B cell (primary cell): Measurements from ENCODE around the gene CHRNG. TPM values are rescaled to one million over a fixed set of nuclear protein-coding genes. Genes with fewer than 3 reads are reported as not detected.

Experiments
- ATAC-seq: fragments of 200-7000 bp; cut with Tn5 transposase; one replicate; pipeline ENCODE4 v1.10.0; 2021; ENCODE audit warnings: low read depth, mild to moderate bottlenecking, moderate number of reproducible peaks, moderate library complexity
- CTCF ChIA-PET: fragments of 350-600 bp; sonication (Branson Sonifier 250); formaldehyde crosslinking; loops from one replicate; lab custom pipeline; 2021; ENCODE audit warnings: antibody characterized with exemption, inconsistent platforms; lab: Charles Lee
- POLR2A ChIA-PET: fragments of 350-600 bp; sonication (Branson Sonifier 250); formaldehyde crosslinking; loops from one replicate; lab custom pipeline; 2021; ENCODE audit warnings: antibody characterized with exemption; lab: Charles Lee
- DNase-seq: peaks from one replicate; pipeline ENCODE4 v3.0.0; 2013
- H2AFZ ChIP-seq: 2 replicates; pipeline ENCODE4 v1.6.1; 2012; ENCODE audit warnings: mild to moderate bottlenecking, low read depth, low read length; ENCODE audit not compliant: insufficient read depth, poor library complexity, severe bottlenecking
- H3K27ac ChIP-seq, 2 donors: 1 replicate in 1 of 2; 2 replicates in 1 of 2; pipeline ENCODE4 v1.5.1; 2012 to 2013; ENCODE audit warnings: low read length in 2 of 2, mild to moderate bottlenecking in 2 of 2, moderate library complexity in 1 of 2
- H3K27me3 ChIP-seq, 4 experiments: fragments of 200-600 bp in 1 of 4; sonication (generic) in 1 of 4; replicated peaks in 1 of 4; 1 replicate in 2 of 4; 2 replicates in 2 of 4; pipeline versions ENCODE4 v1.6.1 to v1.7.0; 2013 to 2016; ENCODE audit warnings: low read length in 3 of 4, mild to moderate bottlenecking in 2 of 4, mixed read lengths in 1 of 4, moderate library complexity in 1 of 4; ENCODE audit not compliant: insufficient read depth in 4 of 4, control insufficient read depth in 3 of 4; ENCODE audit errors: control extremely low read depth in 1 of 4
- H3K36me3 ChIP-seq, 2 experiments: replicated peaks in 1 of 2; 1 replicate in 1 of 2; 2 replicates in 1 of 2; pipeline versions ENCODE4 v1.6.1 to v1.7.1; 2013; ENCODE audit warnings: low read length in 1 of 2; ENCODE audit not compliant: insufficient read depth in 2 of 2, control insufficient read depth in 1 of 2; ENCODE audit errors: control extremely low read depth in 1 of 2, extremely low read depth in 1 of 2
- H3K4me1 ChIP-seq, 2 donors: fragments of 200-600 bp in 1 of 2; sonication (generic) in 1 of 2; 1 replicate in 1 of 2; 2 replicates in 1 of 2; pipeline versions ENCODE4 v1.5.1 to v1.6.1; 2013 to 2017; ENCODE audit warnings: low read length in 2 of 2; ENCODE audit not compliant: control insufficient read depth in 2 of 2, insufficient read depth in 2 of 2
- H3K4me2 ChIP-seq: replicated peaks from 2 replicates; pipeline ENCODE3; 2012; ENCODE audit warnings: mild to moderate bottlenecking, low read depth, low read length; ENCODE audit not compliant: poor library complexity, severe bottlenecking
- H3K4me3 ChIP-seq, 5 experiments: fragments of 200-600 bp in 1 of 5; sonication (generic) in 1 of 5; 1 replicate in 3 of 5; 2 replicates in 2 of 5; pipeline versions ENCODE4 v1.5.1 to v1.7.0; 2011 to 2016; ENCODE audit warnings: low read length in 4 of 5, mild to moderate bottlenecking in 4 of 5, low read depth in 2 of 5, control low read depth in 1 of 5, moderate library complexity in 1 of 5; ENCODE audit not compliant: insufficient read depth in 1 of 5; ENCODE audit errors: control extremely low read depth in 1 of 5, extremely low read depth in 1 of 5
- H3K79me2 ChIP-seq: fragments of 200-600 bp; sonication (generic); one replicate; pipeline ENCODE4 v1.6.0; 2016; ENCODE audit warnings: low read length; ENCODE audit not compliant: control insufficient read depth, insufficient read depth
- H3K9ac ChIP-seq: fragments of 200-600 bp; sonication (generic); 2 replicates; pipeline ENCODE4 v1.6.1; 2017; ENCODE audit warnings: mild to moderate bottlenecking, low read length, moderate library complexity
- H3K9me3 ChIP-seq, 3 donors: one replicate each; pipeline versions ENCODE4 v1.6.1 to v1.7.1; 2013; ENCODE audit warnings: low read length in 2 of 3; ENCODE audit not compliant: control insufficient read depth in 2 of 3, insufficient read depth in 1 of 3; ENCODE audit errors: control extremely low read depth in 1 of 3
- H4K20me1 ChIP-seq: 2 replicates; pipeline ENCODE4 v1.6.0; 2012; ENCODE audit warnings: mild to moderate bottlenecking, low read length; ENCODE audit not compliant: insufficient read depth, control insufficient read depth, poor library complexity, severe bottlenecking
- H3K27ac Mint-ChIP-seq: one replicate; pipeline ENCODE4 v1.8.0; 2021; ENCODE audit warnings: mixed read lengths
- H3K27me3 Mint-ChIP-seq: one replicate; pipeline ENCODE4 v1.8.0; 2021; ENCODE audit warnings: mixed read lengths
- H3K4me1 Mint-ChIP-seq: one replicate; pipeline ENCODE4 v1.8.0; 2021; ENCODE audit warnings: mixed read lengths
- H3K4me3 Mint-ChIP-seq: one replicate; pipeline ENCODE4 v1.8.0; 2021; ENCODE audit warnings: mixed read lengths
- H3K9me3 Mint-ChIP-seq: one replicate; pipeline ENCODE4 v1.8.0; 2022; ENCODE audit warnings: mixed read lengths; ENCODE audit not compliant: insufficient read depth
- EZH2 ChIP-seq: IDR thresholded peaks from 2 replicates; pipeline ENCODE4 v1.6.1; 2012; ENCODE audit warnings: borderline replicate concordance, low read depth, mild to moderate bottlenecking, moderate library complexity, low read length; ENCODE audit not compliant: insufficient read depth, poor library complexity, severe bottlenecking
- WGBS: methylation state at CpG from one replicate; pipeline ENCODE4 v1.1.5; 2013; ENCODE audit warnings: missing lambda C conversion rate; ENCODE audit not compliant: insufficient coverage; 5-methylcytosine and 5-hydroxymethylcytosine counted together
- intact Hi-C: fragments of 100-400 bp; cut with micrococcal nuclease; formaldehyde crosslinking; loops from one replicate; pipeline ENCODE4 v1.10.0; 2022
- polyA plus RNA-seq: library from polyadenylated mRNA; depleted of rRNA; stranded (reverse); fragments of >200 nt; gene quantifications from 2 replicates; pipeline ENCODE4 v1.2.3, GENCODE V29; 2012
- total RNA-seq, 2 donors: library from RNA; stranded (reverse); fragments of 120-200 nt in 1 of 2; gene quantifications; 1 replicate in 1 of 2; 2 replicates in 1 of 2; pipeline versions ENCODE4 v1.2.3 to v1.2.4, GENCODE V29; 2013 to 2022
- TF ChIP-seq, protein P1 (sequence below): fragments of 200-600 bp; IDR thresholded peaks from one replicate; pipeline ENCODE4 v1.8.0; 2022; ENCODE audit warnings: antibody characterized with exemption, mild to moderate bottlenecking

Gene CHRNG
- total and polyA plus RNA-seq, 2 donors (not counting 1 experiment from before 2014, with no cell fraction given), result not detected

DNA sequence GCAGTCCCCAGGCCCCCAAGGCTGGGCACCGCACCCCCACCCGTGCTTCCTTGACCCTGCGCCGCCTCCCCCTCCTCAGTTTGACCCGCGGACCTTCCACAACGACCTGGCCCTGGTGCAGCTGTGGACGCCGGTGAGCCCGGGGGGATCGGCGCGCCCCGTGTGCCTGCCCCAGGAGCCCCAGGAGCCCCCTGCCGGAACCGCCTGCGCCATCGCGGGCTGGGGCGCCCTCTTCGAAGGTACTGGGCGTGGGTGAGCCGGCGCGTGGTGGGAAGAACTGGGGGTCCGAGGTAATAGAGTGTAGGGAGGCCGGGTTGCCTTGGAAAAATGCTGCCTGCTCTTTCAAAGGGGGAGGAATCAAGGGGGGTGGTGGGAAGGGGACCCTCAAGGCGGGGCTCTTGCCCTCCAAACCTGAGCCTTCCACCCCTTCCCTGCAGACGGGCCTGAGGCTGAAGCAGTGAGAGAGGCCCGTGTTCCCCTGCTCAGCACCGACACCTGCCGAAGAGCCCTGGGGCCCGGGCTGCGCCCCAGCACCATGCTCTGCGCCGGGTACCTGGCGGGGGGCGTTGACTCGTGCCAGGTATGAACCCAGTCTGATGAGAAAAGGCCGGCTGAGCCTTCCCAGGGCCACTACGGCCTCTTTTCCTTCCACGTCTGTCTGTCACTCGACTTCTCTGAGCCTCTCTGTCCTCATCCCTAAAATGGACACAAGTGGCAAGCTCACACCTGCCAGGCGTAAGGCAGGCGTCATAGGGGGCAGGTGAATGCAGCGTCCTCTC lies 16.7 kb upstream of the CHRNG start:
- peaks cover 0 to 50% (median 22%) of the 10 kb centered on the region in 4 experiments for H3K27me3 ChIP-seq
- H3K27ac ChIP-seq, result no peak overlapping the region
- H3K4me3 ChIP-seq, result peak overlapping the region in 3 of 5 experiments; percentile 32 to 58 (median 43)
- Mint-ChIP-seq H3K4me3 (peak overlapping the region; percentile 71), H3K4me1 (peaks cover 17% of the 10 kb centered on the region), H3K27me3 (peaks cover 29% of the 10 kb centered on the region), H3K27ac (peak overlapping the region; percentile 32), H3K9me3 (no peaks in the 10 kb centered on the region)
- no peaks in the 10 kb centered on the region for H3K79me2 ChIP-seq
- peak overlapping the region; percentile 51 for H3K9ac ChIP-seq
- peaks cover 30 to 32% of the 10 kb centered on the region in 2 donors for H3K4me1 ChIP-seq
- TF ChIP-seq, protein P1, sequence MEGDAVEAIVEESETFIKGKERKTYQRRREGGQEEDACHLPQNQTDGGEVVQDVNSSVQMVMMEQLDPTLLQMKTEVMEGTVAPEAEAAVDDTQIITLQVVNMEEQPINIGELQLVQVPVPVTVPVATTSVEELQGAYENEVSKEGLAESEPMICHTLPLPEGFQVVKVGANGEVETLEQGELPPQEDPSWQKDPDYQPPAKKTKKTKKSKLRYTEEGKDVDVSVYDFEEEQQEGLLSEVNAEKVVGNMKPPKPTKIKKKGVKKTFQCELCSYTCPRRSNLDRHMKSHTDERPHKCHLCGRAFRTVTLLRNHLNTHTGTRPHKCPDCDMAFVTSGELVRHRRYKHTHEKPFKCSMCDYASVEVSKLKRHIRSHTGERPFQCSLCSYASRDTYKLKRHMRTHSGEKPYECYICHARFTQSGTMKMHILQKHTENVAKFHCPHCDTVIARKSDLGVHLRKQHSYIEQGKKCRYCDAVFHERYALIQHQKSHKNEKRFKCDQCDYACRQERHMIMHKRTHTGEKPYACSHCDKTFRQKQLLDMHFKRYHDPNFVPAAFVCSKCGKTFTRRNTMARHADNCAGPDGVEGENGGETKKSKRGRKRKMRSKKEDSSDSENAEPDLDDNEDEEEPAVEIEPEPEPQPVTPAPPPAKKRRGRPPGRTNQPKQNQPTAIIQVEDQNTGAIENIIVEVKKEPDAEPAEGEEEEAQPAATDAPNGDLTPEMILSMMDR, result no peak
- no peak for TF ChIP-seq EZH2
- no peaks in the 10 kb centered on the region for H4K20me1 ChIP-seq
- H3K9me3 ChIP-seq, result peaks cover 0 to 16% (median 0%) of the 10 kb centered on the region in 3 donors
- DNase-seq (peak; percentile 41), ATAC-seq (no peak)
- peak overlapping the region; percentile 64 for H2AFZ ChIP-seq
- intact Hi-C loops, result loop anchor here (5.0 kb wide), 1 partner anchor 616 kb away; no protein-coding TSS in a partner anchor
- POLR2A ChIA-PET, result no interaction called here
- WGBS, result 25% methylated on average over 46 of the region's 46 CpGs
- CTCF ChIA-PET, result interaction anchor here (0.8 to 1.4 kb wide), 6 partner anchors 10 to 615 kb away, joined by 3 to 4 read pairs (median 3); no protein-coding TSS in a partner anchor
- peak overlapping the region; percentile 85 for H3K4me2 ChIP-seq
- H3K36me3 ChIP-seq, result no peaks in the 10 kb centered on the region

DNA sequence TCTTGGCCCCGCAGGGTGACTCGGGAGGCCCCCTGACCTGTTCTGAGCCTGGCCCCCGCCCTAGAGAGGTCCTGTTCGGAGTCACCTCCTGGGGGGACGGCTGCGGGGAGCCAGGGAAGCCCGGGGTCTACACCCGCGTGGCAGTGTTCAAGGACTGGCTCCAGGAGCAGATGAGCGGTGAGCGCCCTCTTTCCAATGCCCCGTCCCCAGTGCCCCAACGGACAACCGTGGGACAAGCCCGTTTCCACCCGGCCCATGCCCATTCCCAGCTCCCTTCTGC lies 16.1 kb upstream of the CHRNG start:
- Mint-ChIP-seq H3K4me1 (peaks cover 17% of the 10 kb centered on the region), H3K4me3 (peak overlapping the region; percentile 71), H3K9me3 (no peaks in the 10 kb centered on the region), H3K27me3 (peaks cover 35% of the 10 kb centered on the region), H3K27ac (no peak overlapping the region)
- H3K4me1 ChIP-seq, result peaks cover 30 to 32% of the 10 kb centered on the region in 2 donors
- ChIA-PET POLR2A (no interaction called here), CTCF (interaction anchor here (1.0 to 1.4 kb wide), 3 partner anchors 12 to 77 kb away, joined by 3 to 4 read pairs (median 3); no protein-coding TSS in a partner anchor)
- peak overlapping the region; percentile 85 for H3K4me2 ChIP-seq
- H3K9ac ChIP-seq, result no peak overlapping the region
- DNase-seq, result peak; percentile 36
- no peaks in the 10 kb centered on the region for H4K20me1 ChIP-seq
- peaks cover 0 to 50% (median 22%) of the 10 kb centered on the region in 4 experiments for H3K27me3 ChIP-seq
- H3K79me2 ChIP-seq, result no peaks in the 10 kb centered on the region
- no peak for TF ChIP-seq EZH2
- TF ChIP-seq, protein P1, result no peak
- no peaks in the 10 kb centered on the region for H3K36me3 ChIP-seq
- ATAC-seq, result no peak
- intact Hi-C loops, result loop anchor here (5.0 kb wide), 1 partner anchor 616 kb away; no protein-coding TSS in a partner anchor
- peak overlapping the region; percentile 58 for H2AFZ ChIP-seq
- no peak overlapping the region for H3K4me3 ChIP-seq
- H3K27ac ChIP-seq, result no peak overlapping the region
- 21% methylated on average over 16 of the region's 16 CpGs for WGBS
- peaks cover 0 to 16% (median 0%) of the 10 kb centered on the region in 3 donors for H3K9me3 ChIP-seq
